Measurements from ENCODE around the gene TRAF2.

Gene TRAF2

DNA sequence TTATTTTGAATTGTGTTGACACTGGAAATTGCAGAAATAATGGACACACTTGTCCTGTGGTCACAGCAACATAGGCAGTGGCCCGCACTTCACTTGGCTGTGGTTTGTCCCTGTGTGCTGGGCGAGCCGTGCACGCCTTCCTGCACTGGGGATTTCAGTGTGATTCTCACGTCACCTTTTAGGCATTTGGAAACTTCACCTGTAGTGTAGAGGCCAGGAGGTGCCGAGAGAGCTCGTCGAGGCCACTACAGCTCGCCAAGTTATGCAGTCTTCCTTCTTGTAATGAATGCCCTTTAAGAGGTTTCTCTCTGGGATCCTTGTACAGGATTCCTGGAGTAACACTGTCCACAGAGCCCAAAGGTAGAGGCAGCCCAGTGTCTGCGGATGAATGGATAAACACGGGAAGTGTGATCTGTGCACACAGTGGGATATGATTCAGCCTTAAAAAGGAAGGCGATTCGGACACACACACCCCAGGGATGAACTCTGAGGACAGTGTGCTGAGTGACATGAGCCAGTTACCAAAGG lies 14.7 kb downstream of the TRAF2 start:
- Histone ChIP-seq H4K20me1 (ENCODE audit: insufficient read depth) (no peaks in the 10 kb centered on the region), H3K27ac (peak overlapping the region; percentile 99), H3K4me3 (IDR thresholded peaks at IDR 0.05; ENCODE audit: insufficient read depth, low read depth, low read length) (no peak overlapping the region), H2AFZ (ENCODE audit: low read depth) (no peak overlapping the region), H3K9ac (peak overlapping the region; percentile 96; the same call in 1 of the 2 replicates), H3K4me2 (peak overlapping the region; percentile 83), H3K27me3 (ENCODE audit: insufficient read depth, low read depth) (no peaks in the 10 kb centered on the region), H3K36me3 (ENCODE audit: insufficient read depth) (peaks cover 11% of the 10 kb centered on the region; the same call in 1 of the 2 replicates), H3K4me1 (ENCODE audit: low read depth, poor library complexity, severe bottlenecking) (peaks cover 94% of the 10 kb centered on the region), H3K79me2 (ENCODE audit: insufficient read depth, low read depth) (peaks cover 60% of the 10 kb centered on the region)
- TF ChIP-seq, protein P1, sequence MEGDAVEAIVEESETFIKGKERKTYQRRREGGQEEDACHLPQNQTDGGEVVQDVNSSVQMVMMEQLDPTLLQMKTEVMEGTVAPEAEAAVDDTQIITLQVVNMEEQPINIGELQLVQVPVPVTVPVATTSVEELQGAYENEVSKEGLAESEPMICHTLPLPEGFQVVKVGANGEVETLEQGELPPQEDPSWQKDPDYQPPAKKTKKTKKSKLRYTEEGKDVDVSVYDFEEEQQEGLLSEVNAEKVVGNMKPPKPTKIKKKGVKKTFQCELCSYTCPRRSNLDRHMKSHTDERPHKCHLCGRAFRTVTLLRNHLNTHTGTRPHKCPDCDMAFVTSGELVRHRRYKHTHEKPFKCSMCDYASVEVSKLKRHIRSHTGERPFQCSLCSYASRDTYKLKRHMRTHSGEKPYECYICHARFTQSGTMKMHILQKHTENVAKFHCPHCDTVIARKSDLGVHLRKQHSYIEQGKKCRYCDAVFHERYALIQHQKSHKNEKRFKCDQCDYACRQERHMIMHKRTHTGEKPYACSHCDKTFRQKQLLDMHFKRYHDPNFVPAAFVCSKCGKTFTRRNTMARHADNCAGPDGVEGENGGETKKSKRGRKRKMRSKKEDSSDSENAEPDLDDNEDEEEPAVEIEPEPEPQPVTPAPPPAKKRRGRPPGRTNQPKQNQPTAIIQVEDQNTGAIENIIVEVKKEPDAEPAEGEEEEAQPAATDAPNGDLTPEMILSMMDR (conservative IDR thresholded peaks at IDR 0.05; ENCODE audit: low read depth, low read length) = no peak

DNA sequence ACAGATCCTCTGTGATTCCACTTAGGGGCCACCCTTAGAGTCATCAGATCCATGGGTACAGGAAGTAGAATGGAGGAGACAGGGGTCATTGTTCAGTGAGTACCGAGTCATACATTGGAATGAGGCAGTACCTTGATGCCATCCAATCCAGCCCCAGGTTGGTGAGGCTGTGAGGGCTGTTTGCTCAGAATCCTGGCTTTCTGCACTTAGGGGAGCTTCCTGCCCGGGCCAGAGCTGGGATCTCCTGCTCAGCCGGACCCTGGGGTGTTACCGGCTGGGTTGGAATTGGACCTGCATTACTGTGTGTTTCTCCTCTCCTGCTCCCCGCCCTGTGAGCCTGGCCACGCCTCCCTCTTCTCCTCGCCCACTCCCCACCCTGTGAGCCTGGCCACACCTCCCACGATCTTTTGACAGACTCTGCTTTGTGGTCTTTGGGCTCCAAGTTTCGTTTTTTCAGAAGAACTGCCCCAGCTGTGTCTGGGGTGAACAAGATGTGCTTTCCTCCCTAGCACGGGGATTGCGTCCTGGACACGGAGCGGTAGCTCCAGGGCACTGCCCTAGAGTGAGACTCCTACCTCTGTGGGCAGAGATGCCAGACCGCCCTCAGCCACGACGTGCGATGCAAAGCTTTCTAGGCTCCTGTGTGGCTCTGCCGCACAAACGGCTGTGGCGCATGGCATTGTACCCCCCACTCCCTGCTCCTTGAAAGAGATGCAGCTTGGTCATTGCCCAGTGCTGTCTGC lies 15.4 kb downstream of the TRAF2 start:
- Histone ChIP-seq H3K27me3 (ENCODE audit: insufficient read depth, low read depth) (no peaks in the 10 kb centered on the region), H3K4me1 (ENCODE audit: low read depth, poor library complexity, severe bottlenecking) (peaks cover 88% of the 10 kb centered on the region), H3K27ac (peak overlapping the region; percentile 99), H4K20me1 (ENCODE audit: insufficient read depth) (no peaks in the 10 kb centered on the region), H3K36me3 (ENCODE audit: insufficient read depth) (peaks cover 11% of the 10 kb centered on the region; the same call in 1 of the 2 replicates), H3K79me2 (ENCODE audit: insufficient read depth, low read depth) (peaks cover 60% of the 10 kb centered on the region), H3K9ac (peak overlapping the region; percentile 96), H3K4me2 (peak overlapping the region; percentile 83), H2AFZ (ENCODE audit: low read depth) (no peak overlapping the region), H3K4me3 (IDR thresholded peaks at IDR 0.05; ENCODE audit: insufficient read depth, low read depth, low read length) (no peak overlapping the region)
- TF ChIP-seq, protein P1 (conservative IDR thresholded peaks at IDR 0.05; ENCODE audit: low read depth, low read length) = no peak

DNA sequence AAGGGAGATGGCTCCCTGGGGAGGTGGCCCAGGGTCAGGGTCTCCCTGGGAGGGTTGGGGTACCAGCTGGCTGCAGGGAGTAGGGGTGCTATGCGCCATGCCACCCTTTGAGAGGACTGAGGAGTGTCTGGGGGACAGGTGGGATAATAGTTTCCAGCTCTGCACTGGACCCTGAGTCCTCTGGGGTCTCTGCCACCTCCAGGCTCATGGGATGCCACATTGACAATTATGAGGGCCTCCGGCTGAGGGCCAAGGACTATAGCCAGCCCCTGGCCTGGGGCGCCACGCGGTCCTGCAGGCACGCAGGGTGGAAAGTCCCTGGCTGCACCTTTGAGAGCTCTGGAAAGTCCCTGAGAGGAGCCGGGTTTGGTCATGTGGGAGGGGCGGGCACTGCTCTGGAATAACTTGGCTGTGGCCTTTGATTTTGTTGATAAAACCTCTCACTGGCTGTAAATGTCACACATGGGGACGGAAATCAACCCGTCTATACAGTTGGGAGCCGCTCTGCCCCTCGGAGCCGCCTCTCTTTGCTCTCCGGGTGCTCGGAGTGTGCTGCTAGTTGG lies 16.0 kb downstream of the TRAF2 start:
- peak overlapping the region; percentile 83 for H3K4me2 ChIP-seq
- H3K36me3 ChIP-seq (ENCODE audit: insufficient read depth) = peaks cover 11% of the 10 kb centered on the region; the same call in 1 of the 2 replicates
- no peaks in the 10 kb centered on the region for H4K20me1 ChIP-seq (ENCODE audit: insufficient read depth)
- H3K9ac ChIP-seq = peak overlapping the region; percentile 96
- no peaks in the 10 kb centered on the region for H3K27me3 ChIP-seq (ENCODE audit: insufficient read depth, low read depth)
- peaks cover 81% of the 10 kb centered on the region for H3K4me1 ChIP-seq (ENCODE audit: low read depth, poor library complexity, severe bottlenecking)
- TF ChIP-seq, protein P1 (conservative IDR thresholded peaks at IDR 0.05; ENCODE audit: low read depth, low read length) = no peak
- peaks cover 56% of the 10 kb centered on the region for H3K79me2 ChIP-seq (ENCODE audit: insufficient read depth, low read depth)
- peak overlapping the region; percentile 99 for H3K27ac ChIP-seq
- H2AFZ ChIP-seq (ENCODE audit: low read depth) = no peak overlapping the region
- no peak overlapping the region for H3K4me3 ChIP-seq (IDR thresholded peaks at IDR 0.05; ENCODE audit: insufficient read depth, low read depth, low read length)

DNA sequence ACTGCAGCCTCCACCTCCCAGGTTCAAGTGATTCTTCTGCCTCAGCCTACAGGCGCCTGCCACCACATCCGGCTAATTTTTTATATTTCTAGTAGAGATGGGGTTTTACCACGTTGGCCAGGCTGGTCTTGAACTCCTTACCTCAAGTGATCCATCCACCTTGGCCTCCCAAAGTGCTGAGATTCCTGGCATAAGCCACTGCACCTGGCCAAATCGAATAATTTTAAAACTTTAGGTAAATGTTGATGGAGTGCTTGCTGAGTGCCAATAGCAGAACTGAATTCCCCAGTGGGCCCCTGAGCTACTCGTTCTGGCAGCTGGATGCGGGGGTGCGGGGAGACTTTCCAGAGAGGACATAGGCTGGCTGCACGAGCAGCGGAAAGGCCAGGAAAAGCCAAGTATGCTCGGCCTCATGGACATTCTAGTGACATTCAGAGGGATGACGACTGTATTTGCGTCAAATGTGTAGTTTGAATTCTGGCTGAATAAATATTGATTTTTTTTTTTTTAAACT lies 16.8 kb downstream of the TRAF2 start:
- Histone ChIP-seq H3K4me1 (ENCODE audit: low read depth, poor library complexity, severe bottlenecking) (peaks cover 74% of the 10 kb centered on the region), H3K27ac (peak overlapping the region; percentile 99), H3K4me3 (IDR thresholded peaks at IDR 0.05; ENCODE audit: insufficient read depth, low read depth, low read length) (no peak overlapping the region), H3K79me2 (ENCODE audit: insufficient read depth, low read depth) (peaks cover 48% of the 10 kb centered on the region; the same call in 1 of the 2 replicates), H3K4me2 (peak overlapping the region; percentile 83), H4K20me1 (ENCODE audit: insufficient read depth) (no peaks in the 10 kb centered on the region), H2AFZ (ENCODE audit: low read depth) (no peak overlapping the region), H3K9ac (peak overlapping the region; percentile 96; the same call in 1 of the 2 replicates), H3K36me3 (ENCODE audit: insufficient read depth) (peaks cover 11% of the 10 kb centered on the region; the same call in 1 of the 2 replicates), H3K27me3 (ENCODE audit: insufficient read depth, low read depth) (no peaks in the 10 kb centered on the region)
- TF ChIP-seq, protein P1 (conservative IDR thresholded peaks at IDR 0.05; ENCODE audit: low read depth, low read length) = no peak
